Kasumi-1 (cell line): ENCODE results near the gene ITGB2.
"Not testable (repeated sequence)": the region's sequence is repeated elsewhere in the genome, so short reads cannot be mapped to it uniquely, and the experiment has no call there.

Experiments
- DNase-seq, 2 experiments: peaks; one replicate each; lab custom pipeline; 2025; lab: John Stamatoyannopoulos, UW

ITGB2 gene

DNA sequence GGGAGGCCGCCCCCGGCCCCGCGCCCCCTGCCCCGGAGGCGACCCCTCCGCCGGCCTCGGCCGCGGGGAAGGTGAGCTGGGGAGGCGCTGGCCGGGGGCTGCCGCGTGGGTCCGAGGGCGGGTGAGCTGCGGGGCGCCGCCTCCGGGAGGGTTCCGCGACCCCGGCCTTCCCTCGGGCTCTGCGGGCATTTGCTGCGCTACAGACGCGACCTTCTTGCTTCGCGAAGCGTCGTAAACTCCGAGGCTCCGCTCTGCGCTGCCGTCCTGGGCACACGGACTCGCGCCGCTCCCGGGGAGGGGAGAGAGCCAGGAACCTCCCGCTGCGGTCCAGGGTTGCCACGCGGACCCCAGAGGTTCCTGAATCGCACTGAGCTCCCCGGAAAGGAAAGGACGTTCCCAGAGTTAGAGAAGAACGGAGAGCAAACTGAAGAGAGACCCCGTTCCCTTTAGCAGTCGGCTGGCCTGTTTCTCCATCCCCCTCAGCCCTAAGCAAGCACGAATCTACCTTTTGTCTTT is 19.5 kb upstream of the ITGB2 start:
- DNase-seq, result peak; percentile 21 to 40

DNA sequence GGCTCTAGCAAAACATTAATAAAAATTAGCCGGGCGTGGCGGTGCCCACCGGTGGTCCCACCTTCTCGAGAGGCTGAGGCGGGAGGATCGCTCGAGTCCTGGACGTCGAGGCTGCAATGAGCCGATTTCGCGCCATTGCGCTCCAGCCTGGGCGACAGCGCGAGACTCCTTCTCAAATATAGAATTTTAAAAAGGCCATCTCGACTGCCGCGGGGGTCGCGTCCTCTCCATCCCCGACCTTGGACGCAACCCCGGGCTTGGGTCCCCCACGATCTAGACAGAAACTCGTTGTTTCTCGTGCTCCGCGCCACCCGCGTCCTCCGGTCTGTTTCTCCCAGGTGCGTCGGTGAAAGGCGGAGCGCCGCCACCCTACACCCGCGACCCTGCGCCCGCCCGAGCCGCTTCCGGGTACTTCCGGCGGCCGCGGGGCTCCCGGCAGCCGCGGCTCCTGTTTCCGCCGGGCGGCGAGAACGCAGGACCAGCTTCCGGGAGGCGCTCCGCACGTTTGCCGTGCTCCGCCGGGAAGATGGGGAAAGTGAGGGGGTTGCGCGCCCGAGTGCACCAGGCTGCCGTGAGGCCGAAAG is 18.9 kb upstream of the ITGB2 start, which contains the start of gene SLX9:
Gene SLX9, plus strand, starts transcription at position 498 of the 584 bp plus-strand sequence. Its CDS starts 29 bp downstream, at position 527.
- DNase-seq, result peak; percentile 75 to 80

DNA sequence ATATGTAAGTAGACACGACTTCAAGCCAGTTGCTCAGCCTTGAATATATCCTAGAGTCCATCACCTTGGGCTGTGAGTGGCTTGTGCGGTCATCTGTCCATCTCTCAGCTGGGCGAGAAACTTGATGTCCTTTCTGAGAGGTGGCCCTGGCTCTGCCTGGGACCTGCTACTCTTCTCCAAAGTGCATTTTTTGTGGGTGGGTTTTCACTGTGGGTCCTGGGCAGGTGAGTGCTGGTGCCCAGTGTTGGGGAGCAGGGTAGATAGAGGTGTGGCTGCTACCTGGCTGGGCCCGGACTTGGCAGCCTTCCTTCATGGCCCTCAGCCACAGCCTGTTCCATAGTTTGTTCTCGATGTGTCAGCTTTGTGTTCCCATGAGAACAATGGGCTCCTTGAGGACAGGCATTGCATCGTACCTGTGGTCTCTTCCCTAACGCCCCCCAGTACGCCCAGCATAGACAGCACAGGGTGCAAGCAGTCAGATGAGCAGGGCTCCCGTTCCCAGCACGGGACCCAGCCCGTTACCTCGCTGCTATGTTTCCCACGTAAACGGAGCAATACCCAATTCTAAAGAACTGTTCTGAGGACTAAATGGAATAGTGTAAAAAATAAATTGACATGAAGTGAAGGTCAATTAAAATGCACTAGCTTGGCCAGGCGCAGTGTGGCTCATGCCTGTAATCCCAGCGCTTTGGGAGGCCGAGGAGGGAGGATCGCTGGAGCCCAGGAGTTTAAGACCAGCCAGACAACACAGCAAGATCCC is 18.3 kb upstream of the ITGB2 start:
- no peak for DNase-seq

DNA sequence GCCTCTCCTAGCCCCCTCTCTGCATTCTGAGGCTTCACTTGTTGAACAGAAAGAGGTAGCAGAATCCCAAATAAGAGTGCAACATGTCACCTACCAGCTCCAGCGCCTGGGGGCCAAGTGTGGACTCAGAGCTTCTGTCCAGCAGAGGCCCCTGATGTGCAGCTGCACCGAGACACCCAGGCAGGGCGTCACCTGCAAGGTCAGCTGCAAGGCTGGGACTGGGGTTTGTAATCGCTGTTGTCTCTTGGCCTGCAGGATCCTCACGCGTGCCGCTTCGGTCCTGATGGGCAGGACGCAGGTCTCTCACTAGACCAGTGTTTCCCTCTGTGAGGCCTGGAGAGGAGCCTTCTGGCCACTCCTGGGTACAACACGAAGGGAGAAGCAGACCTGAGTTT is 14.8 kb upstream of the ITGB2 start:
- no peak for DNase-seq

DNA sequence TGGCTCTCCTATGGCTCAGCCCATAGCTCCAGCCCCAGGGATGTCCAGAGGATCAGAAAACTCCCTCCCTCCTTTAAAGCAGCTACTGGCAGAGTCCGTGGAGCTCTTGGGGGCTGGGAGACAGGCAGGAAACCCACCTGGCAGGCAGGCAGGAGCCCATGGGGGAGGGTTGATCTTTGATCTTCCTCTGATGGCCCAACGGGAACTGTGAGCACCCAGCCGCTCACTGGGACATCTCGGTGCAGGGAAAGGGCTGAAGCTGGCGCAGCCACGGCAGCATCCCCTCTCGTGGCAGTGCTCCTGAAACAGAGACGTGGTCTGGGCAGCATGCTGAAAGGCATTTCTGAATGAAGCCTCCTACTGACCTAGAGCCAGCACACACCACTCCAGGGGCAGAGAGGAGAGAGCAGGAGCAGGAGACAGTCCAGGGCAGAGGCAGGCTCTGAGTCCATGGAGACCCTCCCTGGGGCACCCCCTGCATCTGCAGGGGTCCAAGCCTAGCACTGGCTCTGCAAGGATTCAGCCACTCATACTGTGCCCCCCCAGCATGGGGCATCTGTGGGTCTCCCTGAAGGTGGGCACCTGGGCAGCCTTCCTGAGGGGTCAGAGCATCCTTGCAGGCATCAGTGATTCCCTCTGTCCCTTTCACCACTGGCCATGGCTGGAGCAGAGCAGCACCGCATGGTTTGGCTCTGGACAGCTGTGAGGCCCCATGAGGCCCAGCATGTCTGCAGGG is 14.3 kb upstream of the ITGB2 start:
- no peak for DNase-seq

DNA sequence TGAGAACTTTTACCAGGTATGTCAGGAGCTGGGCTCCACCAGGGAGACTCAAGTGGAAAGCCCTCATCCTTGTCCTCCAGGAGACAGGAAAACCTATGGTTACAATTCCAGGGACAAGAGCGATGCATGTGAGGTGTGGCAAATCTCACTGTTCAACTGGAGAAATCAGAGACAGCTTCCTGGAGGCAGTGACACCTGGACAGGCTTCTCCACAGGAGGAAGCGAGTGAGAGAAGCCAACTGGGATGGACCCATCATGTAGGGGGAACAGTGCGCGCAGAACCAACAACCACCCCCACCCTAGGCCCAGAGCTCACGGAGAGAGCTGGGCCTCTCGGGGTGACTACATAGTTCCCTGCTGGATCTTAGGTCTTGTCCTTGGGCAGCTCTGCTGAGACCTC is 13.6 kb upstream of the ITGB2 start:
- no peak for DNase-seq

DNA sequence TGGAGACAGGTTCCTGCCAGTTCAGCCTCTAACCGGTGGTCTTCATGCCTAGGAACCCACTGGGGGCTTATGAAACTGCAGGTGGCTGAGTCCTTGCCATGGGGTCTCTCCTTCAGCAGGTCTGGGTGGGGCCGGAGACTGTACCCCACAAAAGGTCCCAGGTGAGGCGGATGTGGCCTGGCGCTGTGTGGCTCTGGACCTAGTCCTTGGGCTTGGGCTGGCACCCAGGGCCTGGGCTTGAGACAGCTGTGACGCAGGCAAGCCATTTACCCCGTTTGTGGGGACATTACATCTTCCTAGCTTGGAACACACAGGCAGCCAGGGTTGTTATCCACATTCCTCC is 13.2 kb upstream of the ITGB2 start:
- DNase-seq, result no peak

DNA sequence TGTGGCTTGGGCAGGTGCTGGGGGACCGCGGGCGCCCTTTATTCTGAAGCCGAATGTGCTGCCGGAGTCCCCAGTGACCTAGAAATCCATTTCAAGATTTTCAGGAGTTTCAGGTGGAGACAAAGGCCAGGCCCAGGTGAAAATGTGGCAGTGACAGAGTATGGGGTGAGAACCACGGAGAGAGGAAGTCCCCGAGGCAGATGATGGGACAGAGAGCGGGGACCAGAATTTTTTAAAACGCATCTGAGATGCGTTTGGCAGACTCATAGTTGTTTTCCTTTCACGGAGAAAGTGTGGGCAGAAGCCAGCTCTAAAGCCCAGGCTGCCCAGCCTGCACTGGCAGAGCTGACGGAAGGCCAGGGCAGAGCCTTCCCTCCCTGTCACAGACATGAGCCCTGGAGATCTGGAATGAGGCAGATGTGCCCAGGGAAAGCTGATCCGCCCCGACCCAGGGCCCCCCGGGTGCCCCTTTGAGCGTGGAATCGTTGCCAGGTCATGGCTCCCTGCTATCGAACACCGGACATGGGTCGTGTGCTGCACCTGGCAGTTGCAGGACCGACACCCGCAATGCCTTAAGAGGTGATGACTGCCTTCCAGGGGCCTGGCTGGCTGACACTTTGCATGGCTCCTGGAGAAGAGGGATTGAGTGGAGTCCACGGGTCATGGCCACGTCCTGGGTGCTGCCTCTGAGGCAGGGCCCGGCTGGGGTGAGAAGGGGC is 12.7 kb upstream of the ITGB2 start:
- DNase-seq, result no peak

DNA sequence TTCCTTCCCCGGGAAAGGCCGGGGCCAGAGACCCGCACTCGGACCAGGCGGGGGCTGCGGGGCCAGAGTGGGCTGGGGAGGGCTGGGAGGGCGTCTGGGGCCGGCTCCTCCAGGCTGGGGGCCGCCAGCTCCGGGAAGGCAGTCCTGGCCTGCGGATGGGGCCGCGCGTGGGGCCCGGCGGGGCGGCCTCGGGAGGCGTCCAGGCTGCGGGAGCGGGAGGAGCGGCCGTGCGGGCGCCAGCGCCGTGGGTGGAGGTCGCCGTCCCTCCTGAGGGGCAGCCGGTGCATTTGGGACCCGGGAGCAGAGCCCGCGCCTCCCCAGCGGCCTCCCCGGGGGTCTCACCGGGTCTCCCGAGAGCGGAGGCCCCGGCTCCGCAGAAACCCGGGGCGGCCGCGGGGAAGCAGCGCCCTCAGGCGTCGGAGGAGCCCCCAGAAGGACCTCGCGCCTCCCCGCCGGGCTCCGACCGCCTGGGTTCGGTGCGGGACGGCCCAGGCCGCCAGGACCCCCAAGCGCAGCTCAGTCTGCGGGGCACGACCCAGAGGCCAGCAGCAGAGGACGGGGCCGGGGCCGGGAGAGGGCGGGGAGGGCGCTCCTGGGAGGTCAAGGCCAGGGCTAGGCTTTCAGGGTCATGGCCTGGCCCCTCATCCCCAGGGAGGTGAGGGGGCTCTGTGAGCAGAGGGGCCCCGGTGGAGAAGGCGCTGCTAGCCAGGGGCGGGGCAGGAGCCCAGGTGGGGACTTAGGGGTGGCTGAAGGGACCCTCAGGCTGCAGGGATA is 11.9 kb upstream of the ITGB2 start:
- DNase-seq, result peak in 1 of 2 experiments; percentile 25

DNA sequence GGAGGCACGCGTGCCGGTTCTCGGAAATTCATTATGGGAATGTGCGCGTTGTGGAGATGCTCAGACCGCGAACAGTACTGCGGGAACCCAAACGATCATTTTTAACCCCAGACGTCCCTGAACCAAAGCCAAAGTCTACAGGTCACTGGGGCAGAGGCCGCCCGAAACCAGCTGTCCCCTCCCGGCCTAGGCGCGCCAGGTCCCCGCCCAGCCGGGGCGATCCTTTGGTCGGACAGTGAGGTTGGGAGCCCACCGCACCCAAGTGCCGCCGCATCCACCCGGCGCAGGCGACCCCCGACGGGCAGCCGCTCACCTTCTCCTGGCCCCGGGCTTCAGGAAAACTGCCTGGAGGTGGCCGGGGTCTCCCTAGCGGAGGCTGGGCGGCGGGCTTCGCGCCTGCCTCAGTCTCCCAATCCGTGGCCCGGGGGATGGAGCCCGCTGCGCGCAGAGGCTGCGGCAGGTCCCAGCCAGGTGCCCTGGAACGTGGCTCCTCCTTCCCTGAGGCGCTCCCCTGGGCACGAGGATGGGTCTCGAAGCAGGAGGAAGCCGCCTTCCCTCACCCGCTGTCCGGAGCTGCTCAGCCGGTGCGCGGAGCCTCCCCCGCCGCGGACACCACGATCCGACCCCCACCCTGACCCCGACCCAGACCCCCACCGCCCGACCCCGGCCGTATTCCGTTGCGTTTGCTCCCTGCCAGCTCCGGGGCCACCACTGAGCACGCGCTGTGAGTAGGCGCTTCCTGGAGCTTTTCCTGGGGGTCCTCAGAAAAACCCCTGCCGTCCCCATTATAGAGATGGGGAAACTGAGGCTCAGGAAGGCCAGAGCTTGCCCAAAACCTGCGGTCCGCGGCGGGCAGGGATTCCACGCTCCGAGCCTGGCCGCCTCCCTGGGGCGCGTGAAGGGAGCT is 11.1 kb upstream of the ITGB2 start:
- DNase-seq, result no peak

DNA sequence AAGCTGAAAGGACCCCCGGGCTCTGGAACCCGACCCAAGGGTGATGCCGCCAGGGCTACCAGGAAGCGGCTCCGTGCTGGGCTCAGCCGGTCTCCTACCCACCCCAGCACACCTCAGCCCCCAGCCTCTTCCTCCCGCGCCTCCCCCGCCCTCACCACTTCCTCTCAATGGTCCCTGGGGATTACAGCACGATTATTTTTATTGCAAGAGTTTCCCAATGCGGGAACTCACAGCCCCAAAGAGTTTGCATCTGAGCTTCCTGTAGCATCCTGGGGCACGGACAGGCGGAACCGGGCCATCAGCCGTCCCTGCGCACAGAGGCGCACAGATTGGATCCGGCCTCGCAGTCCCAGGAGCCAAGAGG is 10.4 kb upstream of the ITGB2 start:
- DNase-seq, result peak; percentile 70 to 76

DNA sequence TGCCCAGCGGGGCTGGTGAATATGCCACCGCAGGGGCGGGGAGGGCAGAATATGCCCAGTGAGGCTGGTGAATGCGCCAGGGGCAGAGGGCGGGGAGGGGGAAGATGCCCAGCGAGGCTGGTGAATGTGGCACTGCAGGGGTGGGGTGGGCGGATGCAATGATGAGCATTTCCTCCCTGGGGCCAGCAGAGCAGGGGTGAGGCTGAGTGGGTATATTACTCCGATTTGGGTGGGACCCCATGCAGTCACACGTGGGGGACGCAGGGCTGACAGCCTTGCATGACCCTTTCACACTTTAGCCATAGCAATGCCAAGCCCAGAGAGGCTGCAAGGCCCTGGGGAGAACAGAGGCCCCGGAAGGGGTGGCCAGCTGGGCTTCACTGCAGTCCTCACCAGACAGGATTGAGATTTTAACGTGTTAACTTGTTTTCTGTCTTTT is 9.9 kb upstream of the ITGB2 start:
- no peak for DNase-seq

DNA sequence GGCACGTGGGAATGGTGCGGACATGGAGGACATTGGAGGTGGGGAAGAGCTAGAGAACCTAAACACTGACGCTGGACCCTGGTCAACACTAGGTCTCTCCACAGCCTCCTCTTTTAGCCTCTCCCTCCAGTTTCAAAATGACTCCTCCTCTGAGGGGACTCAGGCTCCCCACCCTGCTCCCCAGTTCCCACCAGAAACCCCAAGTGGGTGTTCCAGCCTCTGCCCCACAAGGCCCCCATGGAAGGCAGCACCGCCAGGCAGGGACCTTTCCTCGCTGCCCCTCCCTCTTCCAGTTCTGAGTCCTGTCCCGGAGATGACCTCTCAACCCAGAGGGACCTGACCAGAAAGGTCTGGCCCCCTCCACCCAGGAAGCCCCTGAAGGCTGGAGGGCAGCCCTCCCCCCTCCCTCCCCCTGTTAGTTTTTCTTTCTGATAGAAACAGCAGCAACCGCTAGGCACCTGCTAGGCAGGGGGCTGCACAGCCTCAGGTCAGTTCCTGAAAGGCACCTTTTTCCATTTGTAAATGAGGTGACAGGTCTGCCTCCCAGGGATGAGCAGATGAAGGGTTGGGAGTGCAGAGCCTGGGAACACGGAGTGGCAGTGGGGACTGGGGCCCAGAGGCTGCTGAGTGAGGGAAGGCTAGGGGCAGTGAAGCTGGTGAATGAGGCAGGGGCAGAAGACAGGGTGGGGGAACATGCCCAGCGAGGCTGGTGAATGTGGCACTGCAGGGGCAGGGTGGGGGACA is 9.3 kb upstream of the ITGB2 start:
- no peak for DNase-seq

DNA sequence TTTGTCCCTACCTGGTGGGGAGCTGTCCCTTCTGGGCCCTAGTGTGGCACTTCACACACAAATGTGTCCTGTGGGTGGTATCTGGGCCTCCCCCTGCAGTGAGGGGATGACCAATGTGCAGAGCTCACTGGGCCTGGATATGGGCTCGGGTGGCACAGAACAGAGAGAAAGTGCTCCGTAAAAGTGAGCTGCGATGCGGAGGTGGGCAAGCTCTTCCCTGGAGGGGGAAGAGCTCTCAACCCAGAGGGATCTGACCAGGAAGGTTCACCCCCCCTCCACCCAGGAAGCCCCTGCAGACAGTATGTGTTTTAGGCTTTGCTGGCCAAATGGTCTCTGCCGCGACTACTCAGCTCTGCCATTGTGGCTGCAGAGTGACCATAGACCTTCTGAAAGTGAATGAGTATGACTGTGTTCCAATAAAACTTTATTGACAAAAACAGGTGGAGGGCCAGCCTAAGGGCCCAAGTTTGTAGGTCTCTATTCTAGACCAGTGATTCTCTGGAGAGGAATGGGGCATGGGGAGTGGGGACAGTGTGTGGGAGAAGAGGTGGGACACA is 8.6 kb upstream of the ITGB2 start:
- no peak for DNase-seq

DNA sequence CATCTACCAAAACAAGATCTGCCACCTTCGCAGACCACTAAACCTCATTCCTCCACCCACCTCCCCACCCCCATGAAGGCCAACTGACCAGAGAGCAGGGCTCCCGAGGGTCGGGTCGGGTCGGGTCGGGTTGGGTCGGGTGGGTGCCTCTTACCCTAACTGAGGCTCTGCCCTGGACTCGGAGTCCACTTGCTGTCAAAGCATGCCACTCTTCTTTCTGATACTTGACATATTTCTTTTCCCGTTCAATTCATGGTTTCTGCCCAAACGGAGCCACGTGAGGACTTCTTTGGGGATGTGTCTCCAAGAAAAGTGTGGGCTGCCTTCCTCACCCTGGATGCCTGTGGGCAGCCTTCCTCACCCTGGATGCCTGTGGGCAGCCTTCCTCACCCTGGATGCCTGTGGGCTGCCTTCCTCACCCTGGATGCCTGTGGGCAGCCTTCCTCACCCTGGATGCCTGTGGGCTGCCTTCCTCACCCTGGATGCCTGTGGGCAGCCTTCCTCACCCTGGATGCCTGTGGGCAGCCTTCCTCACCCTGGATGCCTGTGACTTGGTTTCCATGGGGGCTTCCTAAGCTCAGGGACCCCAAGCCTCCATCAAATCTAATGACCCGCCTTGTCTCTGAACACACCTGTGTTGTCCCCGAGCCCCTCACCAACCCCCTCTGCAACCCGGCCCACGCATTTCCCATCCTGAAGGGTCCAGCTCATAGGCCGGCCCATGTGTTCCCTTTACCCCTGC is 8.0 kb upstream of the ITGB2 start:
- DNase-seq, result not testable (repeated sequence)

DNA sequence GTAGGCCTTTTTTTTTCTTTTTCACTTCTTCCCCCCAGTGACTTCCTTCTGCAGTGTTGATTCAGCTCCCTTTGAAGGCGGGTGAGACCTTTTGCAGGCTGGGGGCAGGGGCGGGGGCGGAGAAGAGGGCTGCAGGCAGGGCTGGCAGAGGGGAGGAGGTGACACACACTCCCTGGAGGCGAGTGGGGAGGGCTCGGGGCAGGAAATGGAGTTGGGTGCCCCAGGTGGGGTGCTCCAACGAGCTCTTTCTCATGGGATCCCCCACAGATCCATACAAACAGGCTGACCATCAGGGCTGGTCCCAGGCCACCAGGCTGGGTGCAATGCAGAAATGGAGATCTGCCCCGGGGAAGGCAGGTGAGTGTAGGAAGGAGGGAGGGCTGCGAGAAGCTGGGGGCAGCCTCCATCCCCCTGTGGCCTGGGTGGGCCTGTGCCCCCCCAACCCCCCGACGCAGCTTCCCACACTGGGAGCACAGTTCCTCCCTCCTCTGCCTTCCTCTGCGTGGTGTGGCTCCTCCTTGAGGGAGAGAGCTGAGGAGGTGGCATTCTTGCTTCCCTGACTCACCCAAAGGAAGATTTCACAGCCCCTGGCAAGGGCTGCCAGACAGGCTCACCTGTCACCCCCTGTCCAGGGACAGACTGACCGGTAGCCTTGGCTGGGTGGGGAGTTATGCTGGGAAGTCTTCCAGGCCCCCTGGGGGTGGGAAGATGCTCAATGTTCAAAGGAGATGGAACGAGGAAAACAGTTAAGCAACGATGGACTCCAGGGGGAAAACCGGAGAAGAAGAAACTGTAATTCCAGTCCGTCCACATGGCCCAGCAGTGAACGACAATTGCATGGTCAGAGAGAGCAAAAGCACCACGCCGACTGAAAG is 7.1 kb upstream of the ITGB2 start:
- DNase-seq, result peak; percentile 88

DNA sequence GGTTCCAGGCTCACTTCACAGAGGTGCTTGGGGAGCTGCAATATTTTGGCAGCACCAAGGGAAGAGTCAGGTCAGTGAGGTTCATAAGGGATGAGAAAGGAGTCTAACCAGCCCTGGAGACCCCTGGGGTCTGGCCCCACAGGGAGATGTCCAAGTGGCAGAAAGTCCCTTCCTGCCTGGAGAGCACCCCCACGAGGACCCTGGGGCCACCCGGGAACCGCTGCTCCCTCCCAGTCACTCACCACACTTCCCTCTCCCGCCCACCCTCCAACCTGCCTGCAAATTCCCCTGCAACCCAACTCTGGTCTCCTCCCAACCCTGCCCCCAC is 6.5 kb upstream of the ITGB2 start:
- DNase-seq, result no peak
